Measurements from ENCODE around the gene HUS1B.
"Not testable (repeated sequence)": the region's sequence is repeated elsewhere in the genome, so short reads cannot be mapped to it uniquely, and the experiment has no call there.

Gene HUS1B

DNA sequence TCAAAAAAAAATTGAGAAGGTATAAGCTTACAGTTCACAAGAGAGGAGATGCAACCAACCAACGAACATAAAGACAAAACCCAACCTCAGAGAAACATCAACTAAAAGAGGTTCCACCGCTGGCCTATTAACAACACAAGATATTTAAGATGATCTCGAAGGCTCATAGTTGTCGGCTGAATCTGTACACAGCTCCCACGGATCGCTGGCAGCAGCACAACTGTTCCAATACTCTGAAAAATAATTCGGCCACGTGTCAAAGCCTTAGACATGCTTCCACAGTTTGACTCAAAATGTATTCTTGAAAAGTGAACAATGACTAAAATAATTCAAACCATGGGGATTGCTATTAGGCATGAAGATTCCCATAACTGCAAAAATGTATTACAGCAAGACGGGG is 22.4 kb upstream of the HUS1B start:
- DNase-seq (ENCODE audit: low read depth in 2 of 2, low spot score in 1 of 2): no peak

DNA sequence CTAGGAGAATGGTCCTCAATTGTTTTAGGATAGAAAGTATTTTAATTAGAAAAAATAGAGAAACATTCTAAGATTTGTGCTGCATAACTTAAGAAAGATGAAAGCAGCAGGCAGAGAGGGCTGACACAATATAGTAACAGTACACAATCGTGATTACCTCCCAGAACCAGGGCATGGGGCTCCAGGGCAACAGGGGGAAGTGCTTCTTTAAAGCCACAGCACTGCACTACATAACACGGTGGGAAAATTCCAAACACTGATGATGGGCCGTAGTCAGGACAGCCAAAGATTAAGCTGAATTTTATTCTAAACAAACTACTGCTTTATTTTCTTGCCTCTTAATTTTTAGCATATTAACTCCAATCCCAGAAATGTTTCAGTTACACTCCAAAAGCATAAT is 21.6 kb upstream of the HUS1B start:
- no peak for DNase-seq (ENCODE audit: low read depth in 2 of 2, low spot score in 1 of 2)

GRCh38 chr6:677919-678318 is 21.0 kb upstream of the HUS1B start:
- no peak for DNase-seq (ENCODE audit: low read depth in 2 of 2, low spot score in 1 of 2)

DNA sequence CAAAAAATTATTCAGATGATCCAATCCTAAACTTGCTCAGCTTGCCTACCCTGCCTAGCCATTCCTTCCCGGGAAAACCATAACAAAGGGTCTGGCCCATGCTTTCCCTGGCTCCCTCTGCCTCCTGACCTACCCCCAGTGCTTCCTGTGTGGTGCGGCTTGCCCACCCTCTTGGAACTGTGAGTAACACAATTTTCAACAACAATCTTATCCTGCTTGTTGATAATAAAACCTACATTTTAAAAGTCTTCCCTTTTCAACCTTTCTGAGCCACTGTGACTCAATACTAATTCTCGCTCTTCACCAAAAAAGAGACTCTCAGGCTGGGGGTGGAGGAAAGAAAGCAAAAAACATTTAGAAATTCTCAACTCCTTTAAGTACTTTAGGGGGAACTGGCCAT is 18.1 kb upstream of the HUS1B start:
- no peak for DNase-seq (ENCODE audit: low read depth in 2 of 2, low spot score in 1 of 2)

GRCh38 chr6:674406-674805 is 17.5 kb upstream of the HUS1B start:
- no peak for DNase-seq (ENCODE audit: low read depth in 2 of 2, low spot score in 1 of 2)

DNA sequence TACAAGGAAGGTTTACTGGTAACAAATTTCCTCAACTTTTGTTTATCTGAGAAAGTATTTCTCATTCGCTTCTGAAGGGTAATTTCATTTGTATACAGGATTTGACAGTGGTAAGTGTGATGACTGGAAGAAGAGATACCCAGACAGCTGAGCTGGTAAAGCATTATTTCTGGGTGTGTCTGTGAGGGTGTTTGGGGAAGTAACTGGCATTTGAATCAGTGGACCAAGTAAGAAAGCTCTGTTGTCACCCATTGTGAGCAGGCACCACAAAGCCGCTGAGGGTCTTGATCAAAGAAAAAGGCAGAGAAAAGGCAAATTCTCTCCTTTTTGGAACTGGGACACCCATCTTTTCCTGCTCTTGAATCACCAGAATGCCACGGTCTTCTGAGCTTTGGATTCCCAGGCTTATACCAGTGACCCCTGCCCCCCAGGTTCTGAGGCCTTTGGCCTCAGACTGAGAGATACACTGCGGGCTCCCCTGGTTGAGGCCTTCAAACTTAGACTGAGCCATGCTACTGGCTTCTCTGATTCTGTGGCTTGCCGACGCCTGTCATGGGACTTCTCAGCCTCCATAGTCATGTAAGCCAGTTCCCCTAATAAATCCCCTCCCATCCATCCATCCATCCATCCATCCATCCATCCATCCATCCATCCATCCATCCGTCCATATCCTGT is 10.5 kb upstream of the HUS1B start:
- no peak for DNase-seq (ENCODE audit: low read depth in 2 of 2, low spot score in 1 of 2)

- no peak for DNase-seq (ENCODE audit: low read depth in 2 of 2, low spot score in 1 of 2)
Measured at GRCh38 chr6:665403-666267, 8.7 kb upstream of the HUS1B start.

GRCh38 chr6:663788-664187 is 6.9 kb upstream of the HUS1B start:
- DNase-seq (ENCODE audit: low read depth in 2 of 2, low spot score in 1 of 2): not testable (repeated sequence)

DNA sequence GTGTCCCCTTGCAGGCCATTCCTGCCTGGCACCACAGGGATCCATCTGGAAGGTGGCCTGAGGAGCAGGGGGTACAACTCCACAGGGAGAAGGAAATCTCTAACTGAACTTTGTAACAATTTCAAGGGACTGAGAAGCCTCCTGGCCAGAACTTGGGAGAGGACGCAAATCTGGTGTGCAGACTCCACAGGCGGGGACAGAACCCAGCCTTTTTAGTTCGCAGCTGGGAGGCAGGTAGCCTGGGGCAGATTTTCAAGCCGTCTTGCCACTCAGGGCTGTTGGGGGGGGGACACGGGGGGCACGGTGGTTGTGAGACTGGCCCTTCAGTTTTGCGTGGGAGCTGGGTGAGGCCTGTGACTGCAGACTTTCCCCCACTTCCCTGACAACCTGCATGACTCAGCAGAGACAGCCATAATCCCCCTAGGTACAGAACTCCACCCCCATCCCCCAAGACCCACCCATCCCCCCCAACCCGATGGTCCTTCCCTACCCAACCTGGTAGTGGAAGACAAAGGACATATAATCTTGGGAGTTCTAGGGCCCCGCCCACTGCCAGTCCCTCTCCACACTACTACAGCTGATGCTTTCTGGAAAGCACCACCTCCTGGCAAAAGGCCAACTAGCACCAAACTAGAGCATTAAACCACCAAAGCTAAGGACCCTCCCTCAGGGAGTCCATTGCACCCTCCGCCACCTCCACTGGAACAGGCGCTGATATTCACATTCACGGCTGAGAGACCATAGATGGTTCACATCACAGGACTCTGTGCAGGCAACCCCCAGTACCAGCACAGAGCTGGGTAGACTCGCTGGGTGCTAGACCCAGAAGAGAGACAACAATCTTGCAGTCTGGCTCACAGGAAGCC is 3.0 kb upstream of the HUS1B start:
- DNase-seq (ENCODE audit: low read depth in 2 of 2, low spot score in 1 of 2): no peak

DNA sequence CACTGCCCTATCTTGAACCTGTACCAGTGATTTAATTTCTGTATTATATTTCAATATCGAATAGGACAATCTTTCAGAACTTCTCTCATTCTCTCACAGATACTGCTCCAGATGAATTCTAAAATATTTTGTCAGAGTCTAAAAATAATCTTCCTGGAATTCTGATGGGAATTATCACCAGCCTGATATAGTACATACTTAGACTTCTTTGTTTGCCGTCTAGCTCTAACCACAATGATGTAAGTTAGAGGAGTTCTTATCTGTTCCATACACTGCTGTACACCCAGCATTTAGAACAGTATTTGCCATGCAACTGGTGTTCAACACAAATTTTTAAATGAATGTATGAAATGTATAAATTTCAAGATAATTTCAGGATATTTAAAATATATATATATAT is 1.3 kb upstream of the HUS1B start:
- no peak for DNase-seq (ENCODE audit: low read depth in 2 of 2, low spot score in 1 of 2)

GRCh38 chr6:657743-658142 is 843 bp upstream of the HUS1B start:
- DNase-seq (ENCODE audit: low read depth in 2 of 2, low spot score in 1 of 2): no peak

DNA sequence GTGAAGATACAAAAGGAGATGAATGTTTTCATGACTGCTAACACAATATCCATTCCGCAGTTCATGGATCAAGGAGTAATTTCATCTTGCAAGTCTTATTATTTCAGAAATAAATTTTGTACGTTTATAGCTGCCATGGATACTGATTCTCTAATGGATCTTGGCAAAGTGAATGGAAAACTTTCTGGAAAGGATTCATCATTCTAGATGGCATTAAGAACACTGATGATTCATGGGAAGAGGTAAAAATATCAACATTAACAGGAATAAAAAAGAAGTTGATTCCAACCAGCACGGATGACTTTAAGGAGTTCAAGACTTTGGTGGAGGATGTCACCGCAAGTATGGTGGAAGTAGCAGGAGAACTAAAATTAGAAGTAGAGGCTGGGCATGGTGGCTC is 2.8 kb downstream of the HUS1B start:
- no peak for DNase-seq (ENCODE audit: low read depth in 2 of 2, low spot score in 1 of 2)

DNA sequence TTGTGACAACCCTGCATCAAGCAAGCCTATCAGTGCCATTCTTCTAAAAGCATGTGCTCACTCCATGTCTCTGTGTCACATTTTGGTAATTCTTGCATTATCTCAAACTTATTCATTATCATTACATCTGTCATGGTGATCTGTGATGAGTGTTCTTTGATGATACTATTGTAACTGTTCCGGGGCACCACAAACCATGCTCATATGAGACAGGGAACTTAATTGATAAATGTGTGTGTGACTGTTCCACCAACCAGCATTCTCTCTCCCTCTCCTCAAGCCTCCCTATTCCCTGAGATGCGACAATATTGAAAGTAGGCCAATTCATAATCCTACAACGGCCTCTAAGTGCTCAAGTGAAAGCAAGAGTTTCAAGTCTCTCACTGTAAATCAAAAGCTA is 4.0 kb downstream of the HUS1B start:
- DNase-seq (ENCODE audit: low read depth in 2 of 2, low spot score in 1 of 2): no peak

DNA sequence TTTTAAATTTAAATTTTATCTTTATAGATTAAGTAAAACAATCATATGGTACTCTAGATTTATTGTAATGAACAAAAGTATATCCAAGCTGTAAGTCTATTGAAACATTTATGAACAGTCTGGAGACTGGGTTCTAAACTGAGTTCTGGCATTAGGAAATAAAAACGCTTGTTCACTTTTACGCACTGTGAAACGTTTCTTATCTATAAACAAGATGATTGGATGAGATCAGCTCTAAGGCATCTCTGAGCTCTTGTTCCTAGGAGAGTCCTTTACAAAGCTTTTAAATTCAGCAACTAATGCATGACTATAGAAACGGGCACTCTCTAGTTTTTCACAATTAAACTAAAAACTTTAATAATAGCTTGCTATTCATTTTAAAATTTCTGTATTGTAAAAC is 6.8 kb downstream of the HUS1B start:
- no peak for DNase-seq (ENCODE audit: low read depth in 2 of 2, low spot score in 1 of 2)

DNA sequence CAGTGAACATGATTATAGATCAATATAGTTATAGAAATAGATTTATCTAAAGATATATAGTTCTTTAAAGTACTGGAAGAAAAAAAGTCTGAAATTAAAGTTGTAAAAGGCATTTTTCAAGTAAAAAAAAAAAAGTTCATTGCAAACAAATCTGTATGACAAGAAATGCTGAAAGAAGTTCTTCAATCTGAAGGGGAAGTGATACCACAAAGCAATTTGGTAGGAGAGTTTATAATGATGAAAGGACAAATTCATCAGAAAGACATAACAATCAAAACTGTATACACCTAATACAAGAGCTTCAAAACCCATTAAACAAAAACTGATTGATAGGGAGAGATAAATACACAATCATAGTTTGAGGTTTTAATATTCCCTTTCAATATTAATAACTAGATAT is 14.1 kb downstream of the HUS1B start:
- no peak for DNase-seq (ENCODE audit: low read depth in 2 of 2, low spot score in 1 of 2)

DNA sequence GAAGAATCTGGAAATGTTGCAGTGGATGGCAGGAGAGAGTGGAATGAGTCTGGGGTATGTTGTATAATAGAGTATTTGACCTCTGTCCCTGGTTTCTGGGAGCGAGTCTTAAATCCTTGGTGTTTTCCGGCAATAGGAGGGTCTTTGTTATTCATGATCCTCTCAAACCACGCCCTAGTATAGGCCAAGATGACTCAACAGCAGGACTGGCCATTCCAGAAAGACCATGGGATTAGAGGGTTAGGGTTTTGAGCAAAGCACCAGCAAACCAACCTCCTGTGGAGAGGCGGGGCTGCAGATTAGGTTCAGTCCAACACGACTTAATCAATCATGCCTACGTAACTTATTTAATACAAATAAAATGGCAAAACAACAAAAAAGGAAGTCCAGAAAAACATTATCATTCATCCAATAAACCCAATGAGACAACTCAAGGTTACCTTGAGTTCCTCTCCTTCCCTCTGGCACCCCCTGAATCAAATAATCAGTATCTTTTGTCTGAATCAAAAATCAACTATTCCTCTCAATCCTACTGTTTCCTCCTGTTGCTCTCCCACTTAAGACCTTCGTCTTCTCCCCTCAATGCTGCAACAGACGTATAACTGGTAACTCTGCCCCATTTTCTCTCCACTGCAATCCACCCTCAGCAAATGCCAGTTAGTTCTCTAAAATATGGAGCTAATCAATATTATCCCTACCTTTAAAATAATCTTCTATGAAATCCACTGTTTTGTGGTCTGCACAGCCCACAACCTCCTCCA is 15.5 kb downstream of the HUS1B start:
- no peak for DNase-seq (ENCODE audit: low read depth in 2 of 2, low spot score in 1 of 2)

GRCh38 chr6:636488-636887 is 20.4 kb downstream of the HUS1B start:
- DNase-seq (ENCODE audit: low read depth in 2 of 2, low spot score in 1 of 2): no peak

DNA sequence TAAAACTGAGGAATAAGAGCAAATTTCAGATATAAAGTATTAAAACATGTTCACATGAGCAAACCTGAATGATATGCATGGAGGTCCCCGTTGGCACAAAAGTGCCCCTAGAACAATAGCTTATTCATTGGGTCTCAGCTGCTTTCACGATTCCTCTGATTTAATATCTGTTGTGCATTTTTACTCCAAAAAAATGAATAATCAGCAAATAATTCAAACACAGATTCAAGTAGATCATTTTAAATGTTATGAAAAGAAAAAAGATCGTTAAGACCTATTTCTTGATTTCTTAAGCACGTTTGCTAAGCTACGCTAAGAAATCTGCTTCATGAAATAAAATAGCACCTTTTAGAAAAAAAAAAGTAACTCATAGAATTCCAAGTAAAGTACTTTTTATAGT is 21.7 kb downstream of the HUS1B start:
- no peak for DNase-seq (ENCODE audit: low read depth in 2 of 2, low spot score in 1 of 2)

DNA sequence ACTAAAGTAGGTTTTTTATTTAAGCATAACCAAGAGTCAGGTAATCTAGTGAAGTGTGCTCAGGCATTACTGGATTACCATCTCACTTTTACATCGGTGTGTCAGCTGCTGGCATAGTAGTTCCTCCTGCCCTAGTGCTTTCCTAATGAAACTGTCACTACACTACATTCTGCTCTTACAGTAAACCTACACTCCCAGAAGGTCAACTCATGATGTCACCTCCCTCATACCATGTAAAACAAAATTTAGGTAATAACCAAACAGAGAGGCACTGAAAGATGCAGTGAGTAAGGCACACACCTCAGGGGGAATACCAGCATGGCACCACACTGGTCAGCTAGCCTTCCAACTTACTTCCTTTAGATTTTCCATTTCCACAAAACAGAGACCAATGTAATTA is 23.3 kb downstream of the HUS1B start:
- DNase-seq (ENCODE audit: low read depth in 2 of 2, low spot score in 1 of 2): no peak

- DNase-seq (ENCODE audit: low read depth in 2 of 2, low spot score in 1 of 2): no peak
Measured at GRCh38 chr6:628766-629165, 28.1 kb downstream of the HUS1B start.

DNA sequence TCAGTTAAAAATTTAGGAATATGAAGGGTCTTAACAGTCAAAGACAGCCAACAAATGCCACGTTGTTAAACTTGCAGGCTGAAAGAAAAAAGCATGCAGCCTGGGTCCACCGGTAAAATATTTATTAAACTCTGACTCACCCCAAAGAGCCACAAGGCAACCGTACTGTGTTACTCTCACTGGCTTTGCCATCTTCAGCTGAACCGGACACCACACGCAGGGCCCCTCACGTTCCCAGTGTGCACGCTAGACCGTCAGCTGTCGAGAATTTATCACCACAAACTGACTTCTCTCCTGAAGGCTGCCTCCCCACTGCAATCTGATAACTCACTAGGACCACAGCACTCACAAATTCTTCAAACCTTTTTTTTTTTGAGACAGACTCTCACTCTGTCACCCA is 30.7 kb downstream of the HUS1B start:
- no peak for DNase-seq (ENCODE audit: low read depth in 2 of 2, low spot score in 1 of 2)
